ENCODE results near the gene PLPP4.

DNA sequence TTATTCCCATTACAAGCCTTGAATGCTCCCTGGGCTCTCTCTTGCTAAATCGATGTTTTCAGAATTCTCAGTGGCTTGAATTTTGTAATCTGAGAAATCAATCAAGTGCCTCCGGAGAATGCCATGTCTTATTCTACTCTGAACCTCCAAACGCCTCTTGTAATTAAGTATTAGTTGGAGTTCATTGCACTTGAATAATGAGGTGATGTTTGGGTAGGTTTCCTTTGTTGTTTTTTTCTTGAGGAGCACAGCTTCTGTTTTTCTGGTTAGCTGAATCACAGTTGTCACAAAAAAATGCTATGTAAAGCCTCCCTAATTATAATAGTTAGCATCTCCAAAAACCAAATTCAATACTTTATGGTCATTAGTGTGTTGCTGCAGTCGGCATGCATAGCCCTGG, 100.3 kb downstream of the PLPP4 start:
- TF ChIP-seq, protein P1, sequence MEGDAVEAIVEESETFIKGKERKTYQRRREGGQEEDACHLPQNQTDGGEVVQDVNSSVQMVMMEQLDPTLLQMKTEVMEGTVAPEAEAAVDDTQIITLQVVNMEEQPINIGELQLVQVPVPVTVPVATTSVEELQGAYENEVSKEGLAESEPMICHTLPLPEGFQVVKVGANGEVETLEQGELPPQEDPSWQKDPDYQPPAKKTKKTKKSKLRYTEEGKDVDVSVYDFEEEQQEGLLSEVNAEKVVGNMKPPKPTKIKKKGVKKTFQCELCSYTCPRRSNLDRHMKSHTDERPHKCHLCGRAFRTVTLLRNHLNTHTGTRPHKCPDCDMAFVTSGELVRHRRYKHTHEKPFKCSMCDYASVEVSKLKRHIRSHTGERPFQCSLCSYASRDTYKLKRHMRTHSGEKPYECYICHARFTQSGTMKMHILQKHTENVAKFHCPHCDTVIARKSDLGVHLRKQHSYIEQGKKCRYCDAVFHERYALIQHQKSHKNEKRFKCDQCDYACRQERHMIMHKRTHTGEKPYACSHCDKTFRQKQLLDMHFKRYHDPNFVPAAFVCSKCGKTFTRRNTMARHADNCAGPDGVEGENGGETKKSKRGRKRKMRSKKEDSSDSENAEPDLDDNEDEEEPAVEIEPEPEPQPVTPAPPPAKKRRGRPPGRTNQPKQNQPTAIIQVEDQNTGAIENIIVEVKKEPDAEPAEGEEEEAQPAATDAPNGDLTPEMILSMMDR (IDR thresholded peaks at IDR 0.05) = no peak
- no peak for TF ChIP-seq POLR2AphosphoS5 (IDR thresholded peaks at IDR 0.05)

All from suprapubic skin (tissue), 3 donors.